Measurements from ENCODE around the gene MTA3. TPM values are rescaled to one million over a fixed set of nuclear protein-coding genes. Genes with fewer than 3 reads are reported as not detected.

MTA3 gene
- total RNA-seq, result 13.4 TPM

DNA sequence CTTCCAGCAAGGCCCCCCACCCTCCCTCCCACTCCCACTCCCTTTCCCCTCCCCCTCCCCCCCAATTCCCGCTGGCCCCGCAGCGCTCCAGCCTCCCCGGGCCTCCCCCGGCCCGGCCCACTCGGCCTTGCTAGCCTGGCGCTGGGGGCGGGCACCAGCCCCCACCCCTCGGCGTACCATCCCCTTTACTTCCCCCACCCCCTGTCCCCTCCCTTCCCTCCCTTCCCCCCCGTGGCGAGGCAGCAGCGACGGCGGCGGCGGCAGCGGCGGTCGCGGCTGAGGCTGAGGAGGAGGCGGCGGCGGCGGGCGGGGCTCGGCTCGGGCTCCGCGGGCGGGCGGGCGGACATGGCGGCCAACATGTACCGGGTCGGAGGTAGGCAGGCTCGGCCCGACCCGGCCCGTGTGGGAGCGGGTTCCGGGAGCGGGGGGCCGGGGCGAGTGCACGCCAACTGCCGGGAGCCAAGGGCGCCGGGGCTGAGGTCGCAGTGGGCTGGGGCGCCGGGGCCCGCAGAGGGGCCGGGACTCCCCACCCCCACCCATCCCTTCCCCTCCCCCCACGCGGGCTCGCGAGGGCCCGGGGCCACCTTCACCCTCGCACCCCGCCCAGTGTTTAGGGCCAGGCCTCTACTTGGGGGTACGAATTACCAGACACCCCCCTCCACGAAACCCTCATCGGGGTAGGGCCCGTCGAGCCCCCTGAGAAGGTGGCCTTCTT lies at the start of gene MTA3:
MTA3 (plus strand) TSS at position 232 of the 715 bp plus-strand sequence; CDS start at position 346, 114 bp downstream.
- Histone ChIP-seq H3K9me3 (ENCODE audit: low read depth, low read length) (no peaks in the 10 kb centered on the region), H3K27me3 (ENCODE audit: insufficient read depth, low read length) (no peaks in the 10 kb centered on the region), H3K4me3 (ENCODE audit: low read length) (peak within 1 kb of the TSS; percentile 45), H3K4me1 (ENCODE audit: insufficient read depth, low read length) (peaks cover 12% of the 10 kb centered on the region)

DNA sequence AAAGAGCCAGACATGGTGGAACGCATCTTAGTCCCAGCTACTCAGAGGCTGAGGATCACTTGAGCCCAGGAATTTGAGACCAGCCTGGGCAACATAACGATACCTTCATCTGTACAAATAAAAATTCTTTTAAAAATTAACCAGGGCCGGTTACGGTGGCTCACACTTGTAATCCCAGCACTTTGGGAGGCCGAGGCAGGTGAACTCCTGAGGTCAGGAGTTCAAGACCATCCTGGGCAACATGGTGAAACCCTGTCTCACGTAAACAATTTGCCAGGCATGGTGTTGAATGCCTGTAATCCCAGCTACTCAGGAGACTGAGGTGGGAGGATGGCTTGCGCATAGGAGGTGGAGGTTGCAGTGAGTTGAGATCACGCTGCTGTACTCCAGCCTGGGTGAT lies 48.8 kb upstream of the MTA3 start:
- no peaks in the 10 kb centered on the region for H3K27me3 ChIP-seq (ENCODE audit: insufficient read depth, low read length)
- H3K4me3 ChIP-seq (ENCODE audit: low read length), result no peak overlapping the region
- H3K4me1 ChIP-seq (ENCODE audit: insufficient read depth, low read length), result no peaks in the 10 kb centered on the region
- no peaks in the 10 kb centered on the region for H3K9me3 ChIP-seq (ENCODE audit: low read depth, low read length)

DNA sequence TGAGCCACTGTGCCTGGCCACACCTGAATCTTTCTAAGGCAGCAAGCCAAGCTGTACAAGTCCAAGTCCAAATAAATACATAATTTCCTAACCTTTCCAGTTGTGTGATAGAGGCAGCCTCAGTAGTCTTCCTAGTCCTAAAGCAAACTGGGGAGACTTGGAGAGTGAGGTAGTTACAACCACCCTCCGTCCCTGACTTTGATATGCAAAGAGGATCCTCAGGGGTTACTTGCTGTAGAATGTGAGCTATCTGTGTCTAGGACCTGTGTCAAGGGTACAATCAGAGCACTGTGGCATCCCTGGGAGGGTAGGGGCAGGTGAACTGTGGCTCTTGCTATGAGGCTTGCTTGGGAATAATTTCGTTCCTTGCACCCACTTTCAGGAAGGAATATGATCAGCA lies 46.4 kb upstream of the MTA3 start:
- no peaks in the 10 kb centered on the region for H3K27me3 ChIP-seq (ENCODE audit: insufficient read depth, low read length)
- H3K9me3 ChIP-seq (ENCODE audit: low read depth, low read length), result no peaks in the 10 kb centered on the region
- H3K4me1 ChIP-seq (ENCODE audit: insufficient read depth, low read length), result no peaks in the 10 kb centered on the region
- H3K4me3 ChIP-seq (ENCODE audit: low read length), result no peak overlapping the region

DNA sequence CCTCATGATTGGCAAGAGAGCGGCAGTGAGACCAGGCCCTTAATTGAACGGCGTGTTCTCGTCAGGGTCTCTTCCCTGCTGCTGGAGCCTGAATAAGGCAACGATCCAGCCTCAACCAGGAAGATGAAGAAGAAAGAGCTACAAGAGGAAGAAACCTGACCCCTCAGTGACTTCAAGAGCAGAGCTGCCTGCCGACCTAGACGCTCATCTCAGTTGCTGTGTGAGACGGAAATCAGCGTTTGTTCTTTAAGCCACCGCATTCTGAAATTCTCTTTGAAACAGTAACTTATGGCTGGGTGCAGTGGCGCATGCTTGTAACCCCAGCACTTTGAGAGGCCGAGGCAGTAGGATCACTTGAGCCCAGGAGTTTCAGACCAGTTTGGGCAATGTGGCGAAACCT lies 45.1 kb upstream of the MTA3 start:
- H3K27me3 ChIP-seq (ENCODE audit: insufficient read depth, low read length), result no peaks in the 10 kb centered on the region
- no peaks in the 10 kb centered on the region for H3K9me3 ChIP-seq (ENCODE audit: low read depth, low read length)
- no peak overlapping the region for H3K4me3 ChIP-seq (ENCODE audit: low read length)
- H3K4me1 ChIP-seq (ENCODE audit: insufficient read depth, low read length), result no peaks in the 10 kb centered on the region

DNA sequence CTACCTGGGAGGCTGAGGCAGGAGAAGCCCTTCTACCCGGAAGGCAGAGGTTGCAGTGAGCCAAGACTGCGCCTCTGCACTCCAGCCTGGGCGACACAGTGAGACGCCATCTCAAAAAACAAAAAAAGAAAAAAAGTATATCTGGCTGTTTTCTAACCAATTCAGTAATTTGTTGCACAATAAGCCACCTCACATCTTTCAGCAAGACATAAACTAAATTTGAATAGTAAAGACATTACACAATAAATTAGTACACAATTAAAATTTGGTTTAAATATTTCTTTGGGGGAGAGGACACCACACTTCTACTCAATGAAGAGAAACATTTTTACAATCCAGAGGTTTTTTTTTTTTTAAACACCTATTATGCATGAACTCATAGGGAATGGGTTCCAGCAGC lies 36.0 kb upstream of the MTA3 start:
- Histone ChIP-seq H3K27me3 (ENCODE audit: insufficient read depth, low read length) (no peaks in the 10 kb centered on the region), H3K9me3 (ENCODE audit: low read depth, low read length) (no peaks in the 10 kb centered on the region), H3K4me1 (ENCODE audit: insufficient read depth, low read length) (no peaks in the 10 kb centered on the region), H3K4me3 (ENCODE audit: low read length) (no peak overlapping the region)

DNA sequence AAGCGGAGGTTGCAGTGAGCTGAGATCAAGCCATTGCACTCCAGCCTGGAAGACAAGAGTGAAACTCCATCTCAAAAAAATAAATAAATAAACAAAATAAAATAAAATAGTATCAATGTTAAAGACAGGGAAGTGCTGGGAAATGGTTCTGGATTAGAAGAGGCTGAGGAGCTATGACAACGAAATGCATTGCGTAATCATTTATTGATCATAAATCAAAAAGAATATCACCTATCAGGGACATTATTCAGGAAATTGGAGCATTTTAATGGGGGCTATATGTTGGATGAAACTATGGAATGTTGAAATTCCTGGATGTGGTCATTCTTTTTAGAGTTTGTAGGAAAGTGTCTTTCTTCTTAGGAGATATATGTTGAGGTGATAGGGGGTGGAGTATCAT lies 30.9 kb upstream of the MTA3 start:
- Histone ChIP-seq H3K9me3 (ENCODE audit: low read depth, low read length) (no peaks in the 10 kb centered on the region), H3K4me1 (ENCODE audit: insufficient read depth, low read length) (no peaks in the 10 kb centered on the region), H3K4me3 (ENCODE audit: low read length) (no peak overlapping the region), H3K27me3 (ENCODE audit: insufficient read depth, low read length) (no peaks in the 10 kb centered on the region)

DNA sequence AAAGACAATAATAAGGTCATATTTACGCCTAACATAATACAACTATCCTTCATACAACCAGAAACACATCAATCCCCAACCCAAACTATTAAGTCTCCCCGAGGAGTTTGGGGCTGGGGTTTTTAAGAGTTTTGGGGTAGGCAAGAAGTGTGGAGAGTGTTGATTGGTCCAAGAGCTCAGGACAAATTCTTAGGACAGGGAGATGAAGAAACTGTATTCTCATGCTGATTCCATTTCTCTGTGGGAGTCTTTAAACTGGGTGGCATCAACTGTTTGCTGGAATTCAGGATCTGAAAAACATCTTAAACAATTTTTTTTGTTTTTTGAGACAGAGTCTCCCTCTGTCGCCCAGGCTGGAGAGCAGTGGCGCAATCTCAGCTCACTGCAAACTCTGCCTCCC lies 25.6 kb upstream of the MTA3 start:
- Histone ChIP-seq H3K27me3 (ENCODE audit: insufficient read depth, low read length) (no peaks in the 10 kb centered on the region), H3K4me3 (ENCODE audit: low read length) (no peak overlapping the region), H3K4me1 (ENCODE audit: insufficient read depth, low read length) (peaks cover 8% of the 10 kb centered on the region), H3K9me3 (ENCODE audit: low read depth, low read length) (no peaks in the 10 kb centered on the region)

DNA sequence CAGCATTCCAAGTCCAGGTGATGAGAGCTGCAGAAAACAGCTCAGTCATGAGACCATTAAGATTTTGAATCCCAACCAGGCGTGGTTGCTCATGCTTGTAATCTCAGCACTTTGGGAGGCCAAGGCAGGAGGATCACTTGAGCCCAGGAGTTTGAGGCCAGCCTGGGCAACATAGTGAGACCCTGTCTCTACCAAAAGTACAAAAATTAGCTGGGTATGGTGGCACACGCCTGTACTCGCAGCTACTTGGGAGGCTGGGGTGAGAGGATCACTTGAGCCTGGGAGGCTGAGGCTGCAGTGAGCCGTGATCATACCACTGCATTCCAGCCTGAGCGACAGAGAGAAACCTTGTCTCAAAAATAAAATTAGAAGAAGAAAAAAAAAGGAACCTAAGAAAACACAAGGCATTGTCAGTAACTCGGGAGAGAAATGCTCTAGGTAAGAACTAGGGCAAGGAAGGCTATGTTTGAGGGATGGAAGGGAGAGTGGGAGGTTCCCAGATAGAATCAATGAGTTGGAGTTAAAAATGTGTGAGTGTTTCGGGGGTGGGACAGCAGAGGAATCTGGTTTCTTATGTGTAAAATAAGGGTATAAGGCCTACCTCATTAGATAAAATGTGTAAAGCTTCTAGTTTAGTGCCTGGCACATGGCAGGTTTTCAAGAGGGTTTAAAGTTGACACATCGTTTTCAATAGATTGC lies 23.3 kb upstream of the MTA3 start:
- Histone ChIP-seq H3K4me1 (ENCODE audit: insufficient read depth, low read length) (peaks cover 8% of the 10 kb centered on the region), H3K4me3 (ENCODE audit: low read length) (no peak overlapping the region), H3K27me3 (ENCODE audit: insufficient read depth, low read length) (no peaks in the 10 kb centered on the region), H3K9me3 (ENCODE audit: low read depth, low read length) (no peaks in the 10 kb centered on the region)

DNA sequence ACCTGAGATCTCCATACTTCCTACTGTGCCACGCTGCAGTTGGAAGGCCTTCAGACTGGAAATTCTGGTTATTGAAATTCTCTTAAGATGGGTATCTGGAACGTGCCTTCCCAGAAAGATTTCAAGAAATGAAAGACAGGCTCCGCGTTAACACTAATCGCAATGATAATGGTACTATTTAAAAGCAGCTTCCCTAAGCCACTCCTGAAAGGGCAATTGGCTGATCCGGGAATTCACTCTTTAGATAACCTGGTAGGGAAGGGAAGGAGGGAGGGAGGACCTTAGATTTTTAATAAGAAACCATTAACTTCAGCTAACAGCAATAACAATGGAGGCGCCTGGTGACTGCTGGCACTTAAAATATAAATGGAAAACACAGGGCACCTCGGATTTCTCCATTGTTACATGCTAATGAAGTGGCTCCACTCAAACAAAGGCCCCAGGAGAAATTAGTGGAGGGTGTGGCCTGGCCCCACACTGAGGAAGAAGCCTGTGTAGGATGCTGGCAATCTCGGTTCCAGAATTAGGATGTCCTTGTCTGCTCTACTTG lies 22.5 kb upstream of the MTA3 start:
- Histone ChIP-seq H3K4me1 (ENCODE audit: insufficient read depth, low read length) (peaks cover 8% of the 10 kb centered on the region), H3K27me3 (ENCODE audit: insufficient read depth, low read length) (no peaks in the 10 kb centered on the region), H3K4me3 (ENCODE audit: low read length) (no peak overlapping the region), H3K9me3 (ENCODE audit: low read depth, low read length) (no peaks in the 10 kb centered on the region)

DNA sequence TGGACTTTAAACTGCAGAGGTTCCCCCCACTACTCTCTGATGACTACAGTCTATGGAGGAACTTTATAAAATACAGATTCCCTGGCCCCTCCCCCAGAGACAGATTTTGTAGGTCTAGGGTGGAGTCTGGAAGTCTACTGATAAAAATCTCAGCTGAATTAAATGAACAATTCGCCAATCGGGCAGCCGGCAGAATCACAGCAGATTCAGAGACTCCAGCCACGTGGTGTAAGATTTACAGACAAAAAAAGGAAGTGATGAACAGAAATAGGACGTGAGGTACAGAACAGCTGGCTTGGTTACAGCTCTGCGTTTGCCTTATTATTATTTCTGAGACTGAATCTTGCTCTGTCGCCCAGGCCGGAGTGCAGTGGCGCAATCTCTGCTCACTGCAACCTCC lies 21.4 kb upstream of the MTA3 start:
- peaks cover 8% of the 10 kb centered on the region for H3K4me1 ChIP-seq (ENCODE audit: insufficient read depth, low read length)
- H3K4me3 ChIP-seq (ENCODE audit: low read length), result no peak overlapping the region
- no peaks in the 10 kb centered on the region for H3K27me3 ChIP-seq (ENCODE audit: insufficient read depth, low read length)
- H3K9me3 ChIP-seq (ENCODE audit: low read depth, low read length), result no peaks in the 10 kb centered on the region

DNA sequence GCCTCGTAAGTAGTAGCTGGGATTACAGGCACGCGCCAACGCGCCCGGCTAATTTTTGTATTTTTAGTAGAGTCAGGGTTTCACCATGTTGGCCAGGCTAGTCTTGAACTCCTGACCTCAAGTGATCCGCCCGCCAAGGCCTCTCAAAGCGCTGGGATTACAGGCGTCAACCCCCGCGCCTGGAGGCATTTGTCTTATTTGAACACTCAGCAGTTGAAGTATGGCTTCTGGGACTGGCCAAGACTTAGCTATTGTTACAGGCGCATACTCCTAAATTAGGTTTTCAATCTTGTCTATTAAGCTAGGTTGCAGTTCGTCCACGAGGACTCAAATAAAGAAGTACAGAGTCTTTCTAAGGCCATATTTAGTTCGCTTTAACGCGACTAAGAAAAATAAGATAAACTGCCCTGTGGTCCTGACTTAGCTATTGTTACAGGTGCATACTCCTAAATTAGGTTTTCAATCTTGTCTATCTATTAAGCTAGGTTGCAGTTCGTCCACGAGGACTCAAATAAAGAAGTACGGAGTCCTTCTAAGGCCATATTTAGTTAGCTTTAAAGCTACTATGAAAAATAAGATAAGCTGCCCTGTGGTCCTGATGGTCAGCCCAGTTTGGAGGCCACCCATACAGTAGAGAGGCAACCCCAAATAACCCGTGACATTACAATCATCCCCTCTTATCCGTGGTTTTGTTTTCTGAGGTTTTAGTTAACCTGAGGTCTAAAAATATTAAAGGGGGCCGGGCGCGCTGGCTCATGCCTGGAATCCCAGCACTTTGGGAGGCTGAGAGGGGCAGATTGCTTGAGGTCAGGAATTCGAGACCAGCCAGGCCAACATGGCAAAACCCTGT lies 20.8 kb upstream of the MTA3 start:
- no peak overlapping the region for H3K4me3 ChIP-seq (ENCODE audit: low read length)
- H3K27me3 ChIP-seq (ENCODE audit: insufficient read depth, low read length), result no peaks in the 10 kb centered on the region
- no peaks in the 10 kb centered on the region for H3K9me3 ChIP-seq (ENCODE audit: low read depth, low read length)
- peaks cover 8% of the 10 kb centered on the region for H3K4me1 ChIP-seq (ENCODE audit: insufficient read depth, low read length)

DNA sequence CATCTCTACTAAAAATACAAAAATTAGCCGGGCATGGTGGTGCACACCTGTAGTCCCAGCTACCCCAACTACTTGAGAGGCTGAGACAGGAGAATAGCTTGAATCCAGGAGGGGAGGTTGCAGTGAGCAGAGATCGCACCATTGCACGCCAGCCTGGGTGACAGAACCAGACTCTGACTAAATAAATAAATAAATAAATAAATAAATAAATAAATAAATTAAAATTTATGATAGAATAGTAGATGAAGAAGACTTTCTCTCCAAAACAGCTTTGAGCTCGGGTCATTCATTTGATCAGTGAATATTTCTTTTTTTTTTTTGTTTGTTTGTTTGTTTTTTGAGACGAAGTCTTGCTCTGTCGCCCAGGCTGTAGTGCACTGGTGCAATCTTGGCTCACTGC lies 17.6 kb upstream of the MTA3 start:
- H3K4me1 ChIP-seq (ENCODE audit: insufficient read depth, low read length), result peaks cover 8% of the 10 kb centered on the region
- no peaks in the 10 kb centered on the region for H3K9me3 ChIP-seq (ENCODE audit: low read depth, low read length)
- no peaks in the 10 kb centered on the region for H3K27me3 ChIP-seq (ENCODE audit: insufficient read depth, low read length)
- H3K4me3 ChIP-seq (ENCODE audit: low read length), result no peak overlapping the region

DNA sequence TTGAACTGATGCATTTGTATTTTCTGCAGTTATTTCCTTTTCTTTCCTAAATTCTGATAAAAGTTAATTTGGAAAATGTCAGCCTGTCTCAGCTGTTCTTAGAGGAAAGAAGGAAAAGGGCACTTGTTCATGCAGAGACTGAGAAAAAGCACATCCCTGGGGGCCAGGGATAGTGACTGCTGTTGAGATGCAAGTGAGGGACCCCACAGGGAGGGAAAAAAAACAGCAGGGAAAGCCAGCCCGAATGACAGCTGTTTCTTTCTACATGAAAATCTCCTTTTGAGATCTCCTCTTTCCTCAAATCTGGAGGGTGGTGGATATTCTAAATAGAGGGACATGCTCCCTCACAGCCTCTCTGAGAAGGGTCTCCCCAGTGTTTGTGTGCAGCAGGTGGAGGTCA lies 14.0 kb upstream of the MTA3 start:
- Histone ChIP-seq H3K4me1 (ENCODE audit: insufficient read depth, low read length) (no peaks in the 10 kb centered on the region), H3K27me3 (ENCODE audit: insufficient read depth, low read length) (no peaks in the 10 kb centered on the region), H3K4me3 (ENCODE audit: low read length) (no peak overlapping the region)

DNA sequence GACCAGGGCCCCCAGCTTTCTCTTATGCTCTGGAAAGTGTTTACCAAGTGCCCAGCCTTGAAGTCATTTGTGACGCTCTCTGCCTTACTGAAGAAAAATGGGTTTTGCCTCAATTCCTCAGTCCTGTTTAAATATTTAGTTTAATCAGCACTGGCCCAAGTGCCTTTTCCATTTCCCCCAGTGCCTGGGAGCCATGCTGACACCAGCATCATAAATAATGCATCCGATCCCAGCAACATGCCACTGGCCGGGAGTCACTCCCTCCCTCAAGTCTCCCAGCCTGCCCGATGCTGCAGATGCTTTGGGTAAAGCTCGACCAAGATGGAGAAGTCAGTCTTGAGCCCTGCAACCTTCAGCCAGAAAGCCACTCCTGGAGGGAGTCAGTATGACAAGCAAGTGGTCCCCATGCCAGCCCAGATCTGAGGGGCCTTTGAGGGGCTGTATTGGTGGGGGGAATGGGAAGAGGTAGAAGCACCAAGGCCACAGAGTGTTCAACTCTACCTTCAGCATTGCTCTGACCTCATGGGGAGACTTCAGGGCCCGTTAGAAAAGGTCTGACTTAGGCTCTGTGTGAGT lies 12.0 kb upstream of the MTA3 start:
- H3K4me1 ChIP-seq (ENCODE audit: insufficient read depth, low read length), result no peaks in the 10 kb centered on the region
- no peaks in the 10 kb centered on the region for H3K27me3 ChIP-seq (ENCODE audit: insufficient read depth, low read length)
- H3K9me3 ChIP-seq (ENCODE audit: low read depth, low read length), result no peaks in the 10 kb centered on the region
- no peak overlapping the region for H3K4me3 ChIP-seq (ENCODE audit: low read length)

More for the DNA sequence above, 14.0 kb upstream of the MTA3 start:
- no peaks in the 10 kb centered on the region for H3K9me3 ChIP-seq (ENCODE audit: low read depth, low read length)

DNA sequence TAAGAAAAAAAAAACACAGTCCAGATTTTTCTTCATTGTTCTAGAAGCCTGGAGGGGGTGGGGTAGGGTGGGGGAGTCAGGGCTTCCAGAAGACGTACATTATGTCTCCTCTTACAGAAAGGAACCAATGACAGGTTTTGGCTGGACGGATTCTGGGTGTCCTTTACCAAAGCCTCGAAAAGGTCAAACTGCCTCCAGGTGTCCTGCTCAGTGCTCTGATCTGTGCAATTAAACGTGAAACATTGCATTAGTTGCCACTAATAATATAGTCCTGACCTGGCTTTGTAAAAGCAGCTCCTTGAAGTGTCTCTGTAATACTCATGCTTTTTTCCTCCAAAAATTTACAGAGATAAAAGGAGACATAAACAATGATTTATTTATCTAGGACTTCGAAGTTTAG lies 11.1 kb upstream of the MTA3 start:
- Histone ChIP-seq H3K4me3 (ENCODE audit: low read length) (no peak overlapping the region), H3K27me3 (ENCODE audit: insufficient read depth, low read length) (no peaks in the 10 kb centered on the region), H3K4me1 (ENCODE audit: insufficient read depth, low read length) (no peaks in the 10 kb centered on the region), H3K9me3 (ENCODE audit: low read depth, low read length) (no peaks in the 10 kb centered on the region)

Data from mononuclear cell (primary cell).